OCI-M1 (cell line): ENCODE measurements around the gene PNPLA1.
A peak's percentile ranks its signal among the peaks of the same experiment; 100 is the strongest.

Experiments
- DNase-seq: peaks from one replicate; lab custom pipeline; 2025; lab: John Stamatoyannopoulos, UW

PNPLA1 gene, protein sequence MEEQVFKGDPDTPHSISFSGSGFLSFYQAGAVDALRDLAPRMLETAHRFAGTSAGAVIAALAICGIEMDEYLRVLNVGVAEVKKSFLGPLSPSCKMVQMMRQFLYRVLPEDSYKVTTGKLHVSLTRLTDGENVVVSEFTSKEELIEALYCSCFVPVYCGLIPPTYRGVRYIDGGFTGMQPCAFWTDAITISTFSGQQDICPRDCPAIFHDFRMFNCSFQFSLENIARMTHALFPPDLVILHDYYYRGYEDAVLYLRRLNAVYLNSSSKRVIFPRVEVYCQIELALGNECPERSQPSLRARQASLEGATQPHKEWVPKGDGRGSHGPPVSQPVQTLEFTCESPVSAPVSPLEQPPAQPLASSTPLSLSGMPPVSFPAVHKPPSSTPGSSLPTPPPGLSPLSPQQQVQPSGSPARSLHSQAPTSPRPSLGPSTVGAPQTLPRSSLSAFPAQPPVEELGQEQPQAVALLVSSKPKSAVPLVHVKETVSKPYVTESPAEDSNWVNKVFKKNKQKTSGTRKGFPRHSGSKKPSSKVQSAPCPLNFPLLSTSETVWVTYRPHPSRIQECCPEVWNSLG

DNA sequence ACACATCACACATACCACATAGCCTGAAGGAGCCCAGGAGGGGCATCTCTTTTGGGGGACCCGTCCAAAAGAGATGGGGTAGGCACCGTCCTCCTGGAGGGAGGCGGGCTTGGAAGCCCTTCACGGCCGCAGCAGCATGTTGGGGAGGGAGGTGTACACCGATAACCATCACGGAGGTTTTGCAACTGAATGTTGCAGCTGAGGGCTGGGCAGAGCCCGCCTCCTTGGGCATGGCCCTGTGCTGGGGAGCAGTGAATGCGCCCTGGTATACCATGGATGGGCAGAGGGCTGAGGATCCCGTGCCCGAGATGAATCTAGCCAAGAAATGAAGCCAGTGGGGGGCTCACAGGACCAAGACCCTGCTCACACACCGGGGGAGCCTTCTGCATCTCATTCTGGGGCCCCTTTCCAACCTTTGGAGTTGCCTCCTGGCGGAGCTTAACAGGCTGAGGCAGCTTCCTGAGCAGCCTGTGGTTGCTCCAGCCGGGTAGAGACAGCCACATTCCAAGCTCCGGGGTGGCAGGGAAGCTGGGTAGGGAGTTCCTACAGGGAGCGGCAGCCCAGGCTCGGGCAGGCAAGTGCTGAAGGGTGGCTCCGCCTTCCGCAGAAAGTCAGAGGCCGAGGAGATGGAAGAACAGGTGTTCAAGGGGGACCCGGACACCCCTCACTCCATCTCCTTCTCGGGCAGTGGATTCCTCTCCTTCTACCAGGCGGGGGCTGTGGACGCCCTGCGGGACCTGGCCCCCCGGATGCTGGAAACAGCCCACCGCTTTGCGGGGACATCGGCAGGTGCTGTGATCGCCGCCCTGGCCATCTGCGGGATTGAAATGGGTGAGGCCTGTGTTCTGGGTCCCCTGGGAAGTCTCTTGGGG is at the start of gene PNPLA1:
Gene PNPLA1, plus strand, starts transcription at position 227 of the 872 bp plus-strand sequence. Its CDS starts 400 bp downstream, at position 627.
- DNase-seq = no peak

DNA sequence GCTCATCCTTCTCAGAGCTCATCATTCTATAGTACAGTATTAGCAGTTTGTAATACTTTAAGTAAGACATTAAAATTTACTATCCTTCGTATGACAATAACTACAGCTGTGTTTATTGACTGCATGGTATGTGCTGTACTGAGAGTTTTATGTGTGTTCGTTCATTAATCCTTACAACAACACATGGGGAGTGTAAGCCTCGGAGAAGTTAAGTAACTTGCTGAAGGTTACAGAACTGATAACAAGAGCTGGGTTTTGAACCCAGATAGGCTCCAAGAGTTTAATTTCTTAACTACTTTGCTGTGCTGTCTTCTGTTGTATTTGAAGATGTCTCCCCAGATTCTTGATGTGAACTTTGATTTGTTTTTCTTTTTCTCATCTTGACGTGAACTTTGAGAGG is 49.6 kb upstream of the PNPLA1 start:
- no peak for DNase-seq

DNA sequence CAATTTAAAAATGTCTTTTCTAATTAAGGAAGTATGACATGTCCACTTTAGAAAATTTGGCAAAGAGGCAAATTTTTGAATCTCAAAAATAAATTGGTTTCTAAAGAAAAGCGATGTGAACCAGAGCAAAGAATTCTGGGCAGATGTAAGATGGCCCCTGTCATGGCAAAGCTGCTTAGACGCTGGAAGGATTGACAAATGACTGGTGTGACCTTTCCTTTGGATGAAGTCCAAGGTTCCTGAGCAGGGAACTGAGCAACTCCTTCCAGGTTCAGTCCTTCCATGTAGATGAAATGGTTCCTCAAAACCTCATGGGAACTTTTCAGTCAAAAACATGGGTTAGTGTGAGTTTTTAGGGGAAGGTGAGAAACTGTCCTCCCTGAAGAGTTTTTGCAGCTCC is 48.2 kb upstream of the PNPLA1 start:
- no peak for DNase-seq

DNA sequence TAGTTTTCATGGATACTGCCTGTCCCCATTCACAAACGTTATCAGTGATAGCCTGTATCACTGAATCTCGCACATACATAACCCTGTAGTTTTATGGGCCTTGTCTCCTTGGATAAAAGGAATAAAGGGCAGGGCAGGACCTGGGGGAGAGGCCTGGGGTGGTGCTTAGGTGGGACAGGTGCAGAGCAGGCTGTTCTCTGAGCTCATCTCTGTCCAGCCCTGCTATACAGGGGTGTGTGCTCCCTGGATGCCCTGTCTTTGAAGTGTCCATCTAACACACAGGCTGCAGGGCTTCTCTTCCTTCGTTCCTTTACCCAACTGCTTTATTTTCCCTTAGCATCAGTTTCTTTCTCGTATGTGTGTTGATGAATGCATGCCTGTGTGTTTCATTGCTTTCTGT is 46.9 kb upstream of the PNPLA1 start:
- DNase-seq = no peak

DNA sequence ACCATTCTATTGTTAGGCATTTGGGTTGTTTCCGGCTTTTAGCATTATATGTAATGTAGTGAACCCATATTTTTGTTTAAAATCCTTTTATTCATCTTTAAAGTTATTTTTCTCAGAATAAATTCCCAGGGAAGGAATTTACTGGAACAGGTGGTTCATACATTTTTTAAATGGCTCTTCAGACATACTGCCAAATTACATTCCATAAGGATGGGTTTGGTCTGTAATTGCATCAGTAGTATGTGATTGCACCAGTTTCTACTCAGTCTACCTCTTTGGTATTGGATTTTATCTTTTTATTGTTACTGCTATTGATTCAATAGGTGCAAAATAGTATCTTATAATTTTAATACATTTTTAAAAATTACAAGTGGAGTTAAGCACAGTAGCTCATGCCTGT is 46.2 kb upstream of the PNPLA1 start:
- DNase-seq = no peak

DNA sequence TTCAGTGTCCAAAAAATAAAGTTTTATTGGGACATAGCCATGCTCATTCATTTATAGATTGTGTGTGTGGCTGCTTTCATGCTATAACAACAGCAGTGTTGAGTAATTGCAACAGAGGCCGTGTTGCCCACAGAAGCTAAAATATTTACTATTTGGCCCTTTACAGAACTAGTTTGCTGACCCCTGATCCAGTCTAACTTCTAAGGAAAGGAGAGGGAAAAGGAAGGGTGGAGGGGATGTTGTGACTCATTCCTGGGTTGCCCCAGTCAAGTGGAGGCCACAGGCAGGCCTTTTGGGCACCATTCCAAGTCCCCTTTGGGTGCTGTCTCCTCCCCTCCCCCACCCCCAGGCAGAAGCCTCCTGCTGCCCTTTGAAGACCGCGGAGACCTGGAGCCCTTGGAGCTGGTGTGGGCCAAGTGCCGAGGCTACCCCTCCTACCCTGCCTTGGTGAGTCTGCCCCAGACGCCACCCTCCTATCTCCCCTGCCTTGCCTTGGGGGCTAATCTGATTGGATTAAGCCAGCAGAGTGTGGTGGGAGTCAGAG is 44.9 kb upstream of the PNPLA1 start:
- DNase-seq = peak; percentile 37

DNA sequence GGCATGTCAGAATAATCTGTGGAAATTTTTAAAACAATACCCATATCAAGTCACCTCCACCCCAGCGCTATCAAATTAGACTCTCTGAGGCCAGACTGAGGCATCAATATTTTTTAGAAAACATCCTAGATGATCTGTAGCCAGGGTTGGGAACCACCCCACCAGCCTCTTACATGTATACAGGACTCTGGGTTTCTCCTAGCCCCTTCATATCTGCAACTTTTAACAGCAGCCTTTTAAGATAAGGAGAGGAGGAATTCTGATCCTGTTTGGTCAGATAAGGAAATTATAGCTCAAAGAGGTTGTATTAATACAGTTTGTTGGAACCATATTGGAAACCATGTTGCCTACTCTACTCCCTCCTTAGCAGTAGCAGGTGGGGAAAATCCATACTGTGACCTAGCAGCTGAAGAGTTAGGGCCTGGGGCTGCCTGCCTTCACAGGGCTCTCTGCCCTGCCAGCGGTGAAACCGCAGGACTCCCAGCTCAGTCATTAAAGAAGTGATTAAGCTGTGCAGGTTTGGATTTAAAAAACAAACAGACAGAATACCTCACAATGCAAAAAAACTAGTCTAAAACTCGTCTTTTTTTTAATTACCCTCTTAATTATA is 43.3 kb upstream of the PNPLA1 start:
- no peak for DNase-seq

DNA sequence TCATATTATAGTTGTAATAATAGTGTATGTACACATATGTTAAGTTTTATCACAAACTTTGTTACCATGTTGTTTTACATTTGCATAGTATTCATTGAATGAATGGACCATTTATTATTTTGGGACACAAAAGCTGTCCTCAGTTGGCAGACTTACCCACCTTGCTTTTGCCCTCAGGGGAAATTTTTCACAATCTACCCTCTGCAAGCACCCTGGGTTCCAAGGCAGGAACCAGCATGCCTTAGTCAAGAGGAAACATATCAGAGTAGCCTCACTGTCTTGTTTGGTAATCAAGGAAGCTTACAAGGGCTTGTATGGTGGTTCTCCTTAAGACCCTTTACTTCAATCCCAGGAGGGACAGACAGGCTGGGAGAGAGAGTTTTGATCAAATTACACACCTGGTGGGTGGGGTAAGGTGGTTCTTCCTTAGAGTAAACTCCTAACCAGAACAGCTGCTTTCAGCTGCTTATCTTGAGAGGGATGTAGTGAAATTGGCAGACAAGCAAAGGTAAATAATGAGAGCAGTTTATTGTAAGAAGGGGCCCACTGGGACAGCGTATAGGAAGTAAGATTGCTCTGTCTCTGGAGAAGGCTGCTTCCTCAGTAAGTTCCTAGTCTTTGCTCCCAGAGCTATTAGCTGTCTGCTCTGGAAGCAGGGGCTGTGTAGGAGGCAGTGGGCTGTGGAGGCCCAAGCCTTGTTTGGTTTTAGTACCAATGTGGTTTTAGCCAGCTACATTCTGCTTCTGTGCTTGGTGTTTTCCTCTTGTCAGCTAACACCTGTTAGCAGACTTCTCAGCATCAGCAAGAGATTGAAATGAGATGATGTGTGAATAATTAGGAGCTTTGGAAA is 42.3 kb upstream of the PNPLA1 start:
- no peak for DNase-seq

DNA sequence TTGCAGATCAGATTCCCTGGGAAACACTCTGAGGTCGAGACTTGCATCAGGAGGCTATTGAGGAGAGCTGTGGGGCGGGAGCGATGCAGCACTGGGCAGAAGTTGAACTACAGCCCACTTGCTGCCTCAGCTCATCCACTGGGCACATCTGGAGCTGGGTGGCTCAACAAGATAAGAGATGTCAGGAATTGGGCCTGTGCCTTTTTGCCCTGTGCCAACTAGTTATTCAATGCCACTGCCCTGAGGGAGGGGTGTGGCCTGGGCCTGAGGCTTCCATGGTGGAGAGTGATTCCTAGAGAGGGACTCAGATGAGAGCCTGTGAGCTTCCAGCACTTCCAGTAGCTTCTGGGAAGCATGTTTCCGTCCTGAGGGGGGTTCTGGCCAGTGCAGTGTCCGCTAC is 40.6 kb upstream of the PNPLA1 start:
- no peak for DNase-seq

DNA sequence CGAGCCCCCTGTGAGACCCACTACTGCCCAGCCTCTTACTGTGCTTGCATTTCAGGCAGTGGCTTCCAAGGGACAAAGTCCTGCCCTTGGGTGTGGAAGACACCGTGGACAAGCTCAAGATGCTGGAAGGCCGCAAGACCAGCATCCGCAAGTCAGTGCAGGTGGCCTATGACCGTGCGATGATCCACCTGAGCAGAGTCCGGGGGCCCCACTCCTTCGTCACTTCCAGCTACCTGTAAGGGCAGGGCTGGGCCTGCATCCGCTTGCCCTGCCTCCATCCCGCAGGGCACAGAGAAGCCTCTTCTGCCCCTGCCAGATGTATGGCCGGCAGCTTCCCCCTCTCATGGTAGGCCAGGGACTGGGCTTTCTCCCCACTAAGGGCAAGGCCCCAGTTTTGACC is 39.5 kb upstream of the PNPLA1 start:
- no peak for DNase-seq

DNA sequence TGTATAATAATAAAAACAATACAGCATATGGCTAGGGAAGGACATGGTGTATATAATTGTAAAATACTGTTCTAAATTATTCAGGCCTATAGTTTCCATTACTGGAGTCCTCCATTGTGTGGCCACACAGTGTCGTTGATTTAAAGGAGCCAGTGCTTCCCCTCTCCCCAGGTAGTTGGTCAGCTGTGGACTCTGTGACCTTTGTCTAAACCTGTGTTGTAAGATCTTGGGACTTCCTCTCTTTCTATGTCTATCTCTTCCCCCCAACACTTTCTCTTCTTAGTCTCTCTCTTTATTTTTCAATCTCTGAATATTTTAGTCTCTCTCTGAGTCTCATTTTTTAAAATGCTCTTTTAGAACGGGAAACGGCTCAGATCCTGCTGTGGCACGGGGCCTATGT is 37.7 kb upstream of the PNPLA1 start:
- DNase-seq = no peak

DNA sequence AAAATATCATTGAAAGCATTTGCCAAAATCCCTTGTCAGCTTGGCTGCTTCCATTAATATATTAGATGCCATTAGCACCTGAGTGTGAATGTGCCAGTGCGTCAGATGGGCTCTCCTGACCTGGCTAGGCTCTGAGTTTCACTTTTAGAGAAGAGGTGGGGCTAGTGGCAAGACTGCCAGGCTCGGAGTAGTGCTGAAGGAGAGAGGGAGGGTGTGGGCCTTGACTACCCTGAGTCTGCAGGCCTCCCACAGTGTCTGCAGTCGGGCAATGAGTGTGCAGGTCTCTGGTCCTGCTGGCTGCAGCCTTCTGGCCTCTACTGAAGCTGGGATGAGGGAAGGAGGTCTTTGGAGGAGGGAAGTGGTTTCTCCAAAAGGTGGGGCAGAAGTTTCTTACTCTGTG is 34.6 kb upstream of the PNPLA1 start:
- peak; percentile 17 for DNase-seq

DNA sequence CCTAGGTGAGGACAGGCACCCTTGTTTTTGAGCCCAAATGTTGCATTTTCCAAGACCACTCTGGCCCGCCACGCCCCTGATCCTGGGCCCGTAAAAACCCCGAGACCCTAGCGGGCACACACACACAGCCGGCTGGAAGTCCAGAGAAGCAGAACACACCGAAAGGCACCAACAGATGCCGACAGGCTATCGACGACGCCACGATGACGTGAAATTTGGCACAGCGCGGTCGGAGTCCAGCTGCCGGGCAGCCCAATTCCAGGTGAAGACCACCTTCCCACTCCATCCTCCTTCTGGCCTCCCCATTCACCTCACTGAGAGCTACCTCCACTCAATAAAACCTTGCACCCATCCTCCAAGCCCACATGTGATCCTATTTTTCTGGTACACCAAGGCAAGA is 34.0 kb upstream of the PNPLA1 start:
- DNase-seq = no peak

DNA sequence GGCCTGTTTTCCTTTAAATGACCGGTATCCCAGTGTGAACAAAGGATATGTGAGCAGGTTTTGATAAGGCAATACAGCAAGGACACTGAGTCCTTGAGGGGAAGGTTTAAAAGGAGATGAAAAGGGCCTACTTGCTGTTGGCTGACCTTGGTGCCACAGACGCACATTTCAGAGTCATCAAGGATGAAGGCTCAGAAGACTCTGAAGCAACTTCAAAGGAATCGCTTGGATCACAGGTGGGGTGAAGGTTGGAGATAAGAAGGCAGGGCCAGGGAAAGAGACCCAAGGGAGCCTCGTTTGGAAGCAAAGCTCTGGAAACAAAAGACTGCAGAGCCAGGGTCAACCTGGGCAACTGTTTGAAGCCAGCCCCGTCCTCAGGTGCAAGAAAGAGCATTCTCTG is 30.1 kb upstream of the PNPLA1 start:
- DNase-seq = no peak

DNA sequence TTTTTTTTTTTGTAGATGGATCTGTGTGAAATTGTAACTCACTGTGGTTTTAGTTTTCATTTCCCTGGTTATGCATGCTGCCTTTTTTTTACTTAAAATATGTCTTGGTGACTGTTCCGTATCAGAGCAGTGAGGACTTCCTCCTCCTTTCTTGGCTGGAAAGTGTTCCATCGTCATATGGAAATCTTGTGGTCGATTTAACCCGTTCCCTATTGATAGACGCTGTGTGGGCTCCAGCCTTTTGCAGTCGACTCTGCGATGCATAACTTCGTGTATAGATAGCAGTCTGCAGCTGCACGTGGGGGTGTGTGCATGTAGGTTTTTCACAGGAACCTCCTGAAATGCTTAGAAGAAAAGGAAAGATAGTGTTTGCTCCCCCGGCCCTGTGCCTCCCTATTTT is 28.1 kb upstream of the PNPLA1 start:
- DNase-seq = peak; percentile 92

DNA sequence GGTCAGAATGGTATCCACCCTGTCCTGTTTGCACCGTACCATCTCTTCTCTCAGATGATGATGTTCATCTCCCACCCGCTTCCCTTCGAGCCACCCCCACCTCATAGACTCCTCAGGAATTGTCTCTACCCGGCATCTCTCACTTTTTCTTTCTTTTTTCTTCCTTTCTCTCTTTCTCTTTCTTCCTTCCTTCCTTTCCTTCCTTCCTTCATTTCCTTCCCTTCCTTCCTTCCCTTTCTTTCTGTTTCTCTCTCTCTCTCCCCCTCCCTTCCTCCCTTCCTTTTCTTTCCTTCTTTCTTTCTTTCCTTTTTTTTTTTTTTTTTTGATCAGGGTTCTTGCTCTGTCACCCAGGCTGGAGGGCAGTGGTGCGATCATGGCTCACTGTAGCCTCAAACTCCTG is 27.7 kb upstream of the PNPLA1 start:
- no peak for DNase-seq

DNA sequence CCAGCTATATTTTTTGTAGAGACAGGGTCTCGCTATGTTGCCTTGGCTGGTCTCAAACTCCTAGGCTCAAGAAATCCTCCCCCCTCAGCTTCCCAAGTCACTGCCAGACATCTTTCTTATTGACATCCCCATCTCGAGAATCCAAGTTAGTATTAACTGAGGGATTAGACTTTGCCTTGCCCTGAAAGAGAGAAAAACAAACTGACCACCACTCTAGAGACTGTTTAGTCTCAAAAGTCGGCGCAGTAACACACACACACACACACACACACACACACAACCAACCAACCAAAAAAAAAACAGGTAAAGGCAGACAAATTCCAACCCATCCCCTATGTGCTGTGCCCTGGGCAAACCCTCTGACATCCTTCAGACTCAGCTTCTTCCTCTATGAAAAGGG is 27.2 kb upstream of the PNPLA1 start:
- DNase-seq = no peak

DNA sequence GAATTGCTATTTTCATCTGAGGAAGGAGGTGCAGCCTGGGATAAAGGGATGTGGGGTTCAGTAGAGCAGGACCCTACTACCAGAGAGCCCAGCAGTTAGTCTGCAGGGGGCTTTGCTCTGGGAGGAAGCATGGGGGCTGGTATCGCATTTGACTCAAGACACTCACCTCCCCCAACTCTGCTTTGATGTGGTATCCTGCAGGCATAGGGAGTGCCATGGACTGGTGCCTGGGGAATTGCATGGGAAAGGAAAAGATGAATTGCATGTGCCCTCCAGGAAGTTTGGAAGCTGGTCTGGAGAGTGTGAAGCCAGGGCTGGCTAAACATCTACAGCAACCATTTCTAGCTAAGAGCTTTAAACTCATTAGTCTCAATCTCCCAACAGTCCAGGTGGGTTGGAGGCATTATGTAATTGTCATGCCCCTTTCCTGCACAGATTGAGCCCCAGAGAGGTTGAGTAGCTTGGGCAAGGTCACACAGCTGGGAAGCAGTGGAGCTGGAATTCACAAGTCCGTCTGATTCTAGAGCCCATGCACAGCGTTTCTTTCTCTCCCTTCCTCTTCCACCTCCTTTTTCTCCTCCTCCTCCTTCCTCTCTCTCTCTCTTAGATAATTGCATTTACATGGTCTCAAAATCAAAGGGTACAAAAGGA is 26.2 kb upstream of the PNPLA1 start:
- no peak for DNase-seq

DNA sequence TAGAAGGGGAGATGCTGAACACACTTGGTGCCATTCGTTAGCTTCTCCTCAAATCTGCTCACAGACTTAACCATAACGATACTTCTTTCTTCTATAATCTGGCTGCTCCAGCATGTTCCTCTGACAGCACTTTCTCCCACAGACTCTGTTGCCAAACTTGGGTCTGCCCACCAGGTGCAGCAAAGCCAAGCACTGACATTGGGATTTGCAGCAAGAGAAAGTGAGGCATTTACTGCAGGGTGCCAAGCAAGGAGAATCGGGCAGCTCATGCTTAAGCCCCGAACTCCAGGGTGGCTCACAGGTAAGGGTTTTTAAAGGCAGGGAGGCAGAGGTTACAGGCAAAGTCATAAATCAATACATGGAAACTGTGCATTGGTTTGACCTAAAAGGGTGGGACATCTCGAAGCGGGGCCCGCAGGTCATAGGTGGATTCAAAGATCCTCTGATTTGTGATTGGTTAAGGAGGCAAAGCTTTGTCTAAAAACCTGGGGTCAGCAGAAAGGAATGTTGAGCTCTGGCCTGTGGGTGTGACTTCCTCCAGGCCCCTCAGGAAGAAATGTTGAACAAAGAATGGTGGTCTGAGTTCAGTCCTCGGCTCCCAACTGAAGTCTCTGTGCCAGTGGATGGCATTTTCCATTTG is 25.1 kb upstream of the PNPLA1 start:
- no peak for DNase-seq

DNA sequence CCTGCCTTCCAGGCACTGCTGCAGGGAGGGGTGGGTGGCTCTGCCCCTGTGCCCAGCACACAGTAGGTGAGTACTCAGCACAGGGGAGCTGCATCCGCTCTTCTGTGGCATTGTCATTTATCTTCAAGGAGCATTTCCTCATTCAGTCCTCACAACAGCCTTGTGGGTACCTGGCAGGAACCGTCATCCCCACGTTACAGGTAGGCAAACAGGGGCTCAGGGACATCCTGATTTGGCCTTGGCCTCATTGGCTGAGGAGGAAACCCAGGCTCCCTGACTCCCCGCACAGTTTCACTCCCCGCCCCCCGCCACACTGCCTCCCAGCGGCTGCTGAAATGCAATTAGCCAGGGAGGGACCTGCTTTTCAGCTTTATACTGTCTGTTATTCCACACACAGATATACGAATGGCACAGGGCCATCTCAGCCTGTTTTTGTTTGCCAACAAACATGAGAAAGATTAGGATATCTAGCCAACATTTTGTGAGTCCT is 24.2 kb upstream of the PNPLA1 start:
- no peak for DNase-seq
